Measurements from ENCODE around the gene CHKA.

The CHKA gene

DNA sequence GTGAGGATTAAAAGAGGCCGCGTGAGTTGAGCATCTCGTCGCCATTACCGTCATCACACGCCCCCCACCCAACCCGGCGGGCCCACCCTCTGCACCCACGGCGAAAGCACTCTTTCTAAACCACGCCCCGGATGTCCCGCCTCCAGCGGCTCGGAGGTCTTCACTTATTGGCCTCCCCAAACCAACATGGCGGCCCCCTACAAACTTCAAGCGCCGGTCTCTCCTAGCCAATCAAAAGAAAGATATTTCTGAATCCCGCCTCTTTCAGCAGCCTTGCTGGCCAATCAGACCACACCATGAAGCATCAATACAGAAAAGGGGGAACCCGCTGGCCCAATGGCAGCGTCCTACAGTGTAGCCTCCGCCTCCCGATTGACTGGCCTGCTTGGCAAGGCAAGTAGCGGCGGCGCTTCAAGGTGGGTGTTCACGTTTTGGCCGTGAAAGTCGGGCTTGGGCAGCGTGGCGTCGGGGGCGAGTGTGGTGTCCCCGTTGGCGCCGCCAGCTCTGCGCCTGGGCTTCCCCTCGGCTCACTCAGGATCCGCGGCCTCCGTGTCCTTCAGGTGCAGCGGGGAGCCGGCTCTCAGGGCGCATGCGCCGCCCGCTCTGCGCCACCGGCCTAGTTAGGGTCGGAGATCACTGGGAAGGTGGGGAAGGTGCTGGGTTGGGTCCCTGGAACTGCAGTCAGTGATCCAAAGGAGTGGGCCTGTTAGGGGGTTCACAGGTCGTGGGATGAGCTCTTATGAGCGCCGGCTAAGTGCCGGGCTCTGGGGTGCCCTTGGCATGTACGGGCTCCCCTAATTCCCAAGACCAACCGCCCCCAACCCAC, 90.7 kb downstream of the CHKA start, which contains the start of gene NDUFS8:
Gene NDUFS8 (plus strand): TSS at position 364 of the 826 bp plus-strand sequence. CDS start 1,471 bp downstream, outside the sequence.
- peak; percentile 96 to 98 for DNase-seq

DNA sequence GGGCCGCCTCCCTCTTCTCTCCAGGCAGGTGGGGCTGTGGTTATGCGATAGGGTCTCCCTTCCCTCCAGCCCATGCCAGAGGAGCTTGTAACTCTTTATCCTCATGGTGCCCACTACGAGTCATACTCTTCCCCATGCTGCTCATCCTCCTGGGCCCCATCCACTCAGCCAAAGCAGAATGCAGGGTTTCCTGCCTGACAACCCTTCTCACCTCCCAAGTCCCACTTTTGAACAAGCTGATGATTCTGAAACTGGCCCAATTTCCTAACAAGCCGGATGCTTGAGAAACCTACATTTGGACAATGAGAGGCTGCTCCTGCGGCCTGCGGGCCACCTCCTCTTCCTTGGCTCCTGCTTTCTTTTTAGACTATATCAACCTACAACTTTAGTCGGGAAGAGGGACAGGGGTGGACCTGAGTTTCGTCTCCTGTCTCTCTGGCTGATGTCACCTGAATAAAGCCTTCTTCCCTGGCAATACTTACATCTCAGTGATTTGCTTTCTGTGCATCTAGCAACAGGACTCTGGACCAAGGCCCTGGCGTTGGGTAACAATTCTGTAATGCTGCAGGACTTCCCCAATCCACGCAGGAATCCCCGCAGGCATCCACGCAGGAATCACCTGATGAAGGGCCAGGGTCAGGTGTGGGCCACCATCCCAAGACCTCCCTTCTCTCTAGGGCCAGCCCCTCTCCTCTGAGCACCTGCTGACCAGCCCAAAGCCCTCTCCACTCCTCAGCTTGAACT, 92.2 kb downstream of the CHKA start:
- no peak for DNase-seq

DNA sequence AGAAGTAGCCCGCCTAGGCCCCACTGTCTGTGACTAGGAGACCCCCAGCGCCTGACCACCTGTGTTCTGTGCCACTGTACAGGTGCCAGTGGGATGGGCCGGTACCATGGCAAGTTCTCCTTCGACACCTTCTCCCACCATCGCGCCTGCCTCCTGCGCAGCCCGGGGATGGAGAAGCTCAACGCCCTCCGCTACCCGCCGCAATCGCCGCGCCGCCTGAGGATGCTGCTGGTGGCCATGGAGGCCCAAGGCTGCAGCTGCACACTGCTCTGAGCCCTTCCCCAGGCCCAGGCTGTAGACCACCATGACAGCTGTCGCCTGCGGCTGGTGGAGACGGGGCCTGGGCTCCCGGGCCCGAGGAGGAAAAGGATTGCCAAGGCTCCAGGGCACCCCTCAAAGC, 93.5 kb downstream of the CHKA start:
- DNase-seq, result no peak

DNA sequence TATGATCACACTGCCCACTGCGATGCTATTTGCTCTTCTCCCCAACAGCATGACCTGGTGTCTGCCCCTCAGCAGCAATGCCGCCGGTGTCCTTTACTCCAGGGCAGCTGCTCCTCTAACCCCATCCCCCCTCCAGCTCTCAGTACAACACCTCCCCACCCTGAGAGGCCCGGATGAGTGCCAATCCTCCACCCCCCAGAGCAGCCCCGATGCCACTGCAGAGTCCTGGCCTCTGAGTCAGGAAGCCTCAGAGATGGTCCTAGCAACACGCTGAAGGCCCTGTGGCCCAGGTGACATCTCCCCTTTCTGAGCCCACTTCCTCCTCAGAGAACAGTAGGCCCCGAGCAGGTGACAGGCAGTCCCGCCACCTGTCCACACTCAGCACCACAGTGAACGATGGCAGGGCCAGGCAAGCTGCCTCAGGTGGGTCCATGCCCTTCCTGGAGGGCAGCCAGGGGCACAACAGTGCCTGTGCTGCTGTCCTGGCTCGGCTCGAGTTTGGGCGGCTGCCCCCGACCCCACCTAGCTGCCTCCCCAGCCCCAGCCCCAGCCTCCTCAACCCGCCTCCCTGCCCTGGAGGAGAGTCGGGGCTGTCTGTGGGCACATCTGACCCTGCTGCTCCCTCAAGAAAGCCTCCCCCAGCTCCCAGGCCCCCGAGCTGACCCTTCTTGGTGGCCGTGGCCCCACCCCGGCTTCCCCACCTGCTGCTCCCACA, 94.6 kb downstream of the CHKA start:
- no peak for DNase-seq

DNA sequence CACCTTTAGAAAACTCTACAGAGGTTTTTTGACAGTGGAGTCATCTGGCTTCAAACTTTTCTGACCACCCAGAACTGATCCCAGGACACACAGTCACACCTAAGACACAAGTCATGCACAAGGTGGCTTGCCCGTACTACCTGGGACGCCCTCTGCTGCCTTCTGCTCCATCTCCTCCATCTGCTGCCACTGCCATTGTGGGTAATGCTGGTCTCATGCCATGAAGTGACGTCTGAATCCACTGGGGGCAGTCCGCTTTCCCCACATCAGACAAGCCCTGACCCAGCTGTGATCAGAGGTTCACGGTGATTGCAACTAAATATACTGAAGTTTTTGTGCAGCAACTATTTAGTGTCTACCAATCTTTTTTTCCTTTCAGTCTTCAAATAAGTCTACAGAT, 96.1 kb downstream of the CHKA start:
- DNase-seq, result no peak

DNA sequence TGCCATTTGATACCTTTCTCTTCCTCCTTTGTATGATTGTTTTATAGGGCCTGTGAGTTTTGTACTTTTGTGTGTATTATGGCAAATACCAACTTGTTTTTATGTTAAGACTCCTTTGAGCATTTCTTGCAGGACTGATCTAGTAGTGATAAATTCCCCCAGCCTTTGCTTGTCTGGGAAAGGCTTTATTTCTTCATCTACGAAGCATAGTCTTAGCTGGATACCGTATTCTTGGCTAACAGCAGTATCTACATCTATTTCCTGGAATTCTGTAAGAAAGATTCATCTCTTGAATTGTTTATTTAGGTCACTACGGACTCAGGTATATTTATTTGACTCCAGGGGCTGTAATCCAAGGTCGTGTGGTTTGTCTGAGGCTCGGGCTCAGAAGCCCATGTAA, 96.7 kb downstream of the CHKA start:
- DNase-seq, result no peak

DNA sequence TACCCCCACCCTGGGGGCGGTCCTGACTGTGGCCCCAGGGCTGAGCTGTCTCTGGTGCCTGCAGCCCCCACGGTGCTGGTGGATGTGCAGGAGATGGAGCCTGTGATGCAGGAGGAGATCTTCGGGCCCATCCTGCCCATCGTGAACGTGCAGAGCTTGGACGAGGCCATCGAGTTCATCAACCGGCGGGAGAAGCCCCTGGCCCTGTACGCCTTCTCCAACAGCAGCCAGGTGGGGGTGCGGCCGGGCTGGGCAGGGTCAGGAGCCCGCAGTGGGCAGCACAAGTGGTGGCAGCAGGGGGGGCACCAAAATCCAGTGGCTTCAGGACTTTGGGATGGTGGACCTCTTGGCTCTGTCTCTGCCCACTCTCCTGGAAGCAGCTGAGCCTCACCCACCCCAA, 98.7 kb downstream of the CHKA start:
- DNase-seq, result no peak

DNA sequence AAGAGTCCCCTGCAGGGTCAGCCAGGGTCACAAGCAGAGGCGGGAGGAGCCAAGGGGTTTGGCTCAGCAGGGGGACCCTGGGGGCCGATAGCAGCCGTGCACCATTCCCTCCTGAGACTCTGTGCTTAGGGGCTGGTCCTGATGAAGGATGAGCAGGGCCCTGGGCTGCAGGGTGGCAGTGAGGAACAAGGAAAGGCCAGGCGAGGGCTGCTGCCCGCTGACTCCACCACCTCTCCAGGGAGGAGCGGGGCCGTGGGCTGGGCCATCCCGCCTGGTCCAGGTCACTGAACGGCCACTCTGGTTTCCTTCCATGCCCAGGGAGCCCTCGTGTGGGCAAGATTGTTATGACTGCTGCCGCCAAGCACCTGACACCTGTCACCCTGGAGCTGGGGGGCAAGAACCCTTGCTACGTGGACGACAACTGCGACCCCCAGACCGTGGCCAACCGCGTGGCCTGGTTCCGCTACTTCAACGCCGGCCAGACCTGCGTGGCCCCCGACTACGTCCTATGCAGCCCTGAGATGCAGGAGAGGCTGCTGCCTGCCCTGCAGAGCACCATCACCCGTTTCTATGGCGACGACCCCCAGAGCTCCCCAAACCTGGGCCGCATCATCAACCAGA, 99.9 kb downstream of the CHKA start:
- no peak for DNase-seq

DNA sequence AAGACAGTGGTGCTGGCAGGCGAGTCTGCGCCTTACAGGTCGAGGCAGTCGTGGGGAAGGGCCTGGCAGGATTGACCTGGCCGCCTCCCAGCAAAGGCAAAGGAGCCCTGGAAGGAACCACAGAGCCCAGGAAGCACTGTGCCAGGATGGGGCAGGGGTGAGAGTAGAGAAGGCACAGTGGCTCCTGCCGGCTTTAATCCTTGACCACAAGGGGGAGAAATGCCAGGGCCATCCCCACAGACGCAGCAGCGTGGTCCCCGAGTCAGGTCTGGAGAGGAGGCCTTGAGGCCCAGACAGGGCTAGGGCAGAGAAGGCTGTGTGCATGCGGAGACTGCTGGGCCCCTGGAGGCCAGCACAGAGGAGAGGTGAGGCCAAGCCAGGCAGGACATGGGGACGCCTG, 100.6 kb downstream of the CHKA start:
- no peak for DNase-seq

DNA sequence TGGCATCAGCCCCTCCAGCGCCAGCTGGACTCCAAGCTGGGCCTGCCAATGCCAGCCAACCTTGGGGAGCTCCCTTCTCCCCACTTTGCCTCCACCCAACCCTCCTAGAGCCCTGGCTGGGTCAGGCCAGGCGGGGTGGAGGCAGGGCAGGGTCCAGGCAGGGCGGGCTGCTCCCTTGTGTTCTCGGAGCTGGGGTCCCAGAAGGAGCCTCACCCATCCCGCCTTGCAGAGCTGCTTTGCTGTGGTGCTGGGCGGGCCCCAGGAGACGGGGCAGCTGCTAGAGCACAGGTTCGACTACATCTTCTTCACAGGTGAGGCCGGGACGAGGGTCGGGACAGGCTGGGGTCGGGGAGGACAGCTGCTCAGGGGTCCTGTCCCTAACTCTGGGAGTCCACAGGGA, 101.7 kb downstream of the CHKA start:
- DNase-seq, result no peak

DNA sequence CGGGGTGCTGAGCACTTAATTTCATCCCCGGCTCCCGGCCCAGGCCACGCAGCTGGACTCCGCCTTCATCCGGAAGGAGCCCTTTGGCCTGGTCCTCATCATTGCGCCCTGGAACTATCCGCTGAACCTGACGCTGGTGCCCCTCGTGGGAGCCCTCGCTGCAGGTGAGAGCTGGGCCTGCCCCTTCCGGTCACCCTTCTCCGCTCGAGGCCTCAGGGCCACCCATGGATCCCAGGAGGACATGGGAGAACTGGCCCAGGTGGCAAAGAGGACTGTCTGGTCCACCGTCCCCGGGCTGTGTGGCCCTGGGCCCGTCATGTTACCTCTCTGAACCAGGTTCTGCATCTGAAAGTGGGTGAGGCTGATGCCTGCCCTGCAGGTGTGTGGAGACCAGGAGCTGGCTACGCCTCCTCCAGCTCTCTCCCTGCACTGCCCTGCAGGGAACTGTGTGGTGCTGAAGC, 102.4 kb downstream of the CHKA start:
- DNase-seq, result no peak

DNA sequence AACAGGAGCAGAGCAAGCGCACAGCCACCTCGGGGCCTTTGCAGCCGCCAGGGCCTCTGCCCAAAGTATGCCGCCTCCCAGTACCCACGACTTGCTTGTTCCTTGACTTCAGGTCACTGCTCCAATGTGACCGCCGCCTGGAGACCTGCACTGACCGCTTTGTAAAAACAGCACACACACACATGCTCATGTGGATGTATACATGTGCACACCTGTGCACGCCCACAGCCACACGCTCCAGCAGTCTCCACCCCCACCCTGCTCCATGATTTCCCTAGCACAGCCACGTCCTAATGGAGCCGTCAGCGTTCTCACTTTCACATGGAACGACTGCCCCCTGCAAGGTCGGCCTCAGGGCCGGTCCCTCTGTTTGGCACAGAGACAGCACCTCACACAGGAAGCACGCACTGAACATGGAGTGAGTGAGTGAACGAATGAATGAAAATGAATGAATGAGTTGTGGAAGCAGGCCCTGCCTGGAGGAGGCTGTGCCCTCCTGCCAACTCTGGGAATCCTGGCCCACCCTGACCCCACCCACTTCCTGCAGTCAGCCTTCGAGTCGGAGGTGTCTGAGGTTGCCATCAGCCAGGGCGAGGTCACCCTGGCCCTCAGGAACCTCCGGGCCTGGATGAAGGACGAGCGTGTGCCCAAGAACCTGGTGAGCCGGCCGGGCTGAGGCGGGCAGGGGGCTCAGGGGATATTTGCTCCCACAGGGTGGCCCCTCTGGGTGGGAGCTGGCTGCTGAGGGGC, 103.0 kb downstream of the CHKA start:
- DNase-seq, result no peak

DNA sequence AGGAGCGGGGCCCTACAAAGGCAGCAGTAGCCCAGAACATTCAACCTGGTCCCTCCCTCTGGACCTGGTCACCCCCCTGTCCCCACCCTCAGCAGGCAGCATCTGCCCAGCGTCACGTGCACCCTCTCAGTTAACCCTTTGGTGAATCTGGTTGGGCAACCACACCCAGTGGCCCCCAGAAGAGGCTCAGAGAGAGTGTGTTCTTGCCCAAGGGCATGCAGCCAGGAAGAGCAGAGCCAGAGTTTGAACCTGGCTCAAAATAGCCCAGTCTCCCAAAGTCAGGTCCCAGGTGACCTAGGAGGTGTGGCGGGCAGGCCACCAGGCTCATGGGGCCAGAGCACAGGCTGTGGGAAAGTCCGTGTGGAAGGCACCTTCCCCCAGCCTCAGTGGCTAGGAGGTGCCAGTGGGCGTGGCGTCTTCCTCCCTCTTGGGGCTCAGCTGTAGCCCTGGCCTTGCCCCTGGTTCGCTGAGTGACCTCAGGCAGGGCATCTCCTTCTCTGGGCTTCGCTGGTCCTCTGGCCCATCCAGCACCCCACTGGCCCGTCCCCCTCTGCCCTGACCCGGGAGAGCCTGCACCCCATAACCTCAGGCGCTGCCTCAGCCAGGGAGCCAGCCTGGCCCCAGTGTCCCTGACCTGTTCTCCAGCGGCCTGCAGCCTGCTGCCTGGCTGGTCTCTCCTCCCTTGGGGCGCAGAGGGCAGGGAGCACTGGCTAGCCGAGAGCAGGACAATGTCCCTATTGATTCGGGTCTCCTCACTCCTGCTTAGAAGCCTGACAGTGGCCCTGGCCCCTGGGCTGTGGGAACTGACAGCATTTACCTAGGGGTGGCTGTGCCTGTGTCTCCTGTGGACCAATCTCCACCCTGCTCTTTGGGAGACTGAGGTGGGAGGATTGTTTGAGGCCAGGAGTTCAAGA, 104.0 kb downstream of the CHKA start:
- DNase-seq, result no peak

DNA sequence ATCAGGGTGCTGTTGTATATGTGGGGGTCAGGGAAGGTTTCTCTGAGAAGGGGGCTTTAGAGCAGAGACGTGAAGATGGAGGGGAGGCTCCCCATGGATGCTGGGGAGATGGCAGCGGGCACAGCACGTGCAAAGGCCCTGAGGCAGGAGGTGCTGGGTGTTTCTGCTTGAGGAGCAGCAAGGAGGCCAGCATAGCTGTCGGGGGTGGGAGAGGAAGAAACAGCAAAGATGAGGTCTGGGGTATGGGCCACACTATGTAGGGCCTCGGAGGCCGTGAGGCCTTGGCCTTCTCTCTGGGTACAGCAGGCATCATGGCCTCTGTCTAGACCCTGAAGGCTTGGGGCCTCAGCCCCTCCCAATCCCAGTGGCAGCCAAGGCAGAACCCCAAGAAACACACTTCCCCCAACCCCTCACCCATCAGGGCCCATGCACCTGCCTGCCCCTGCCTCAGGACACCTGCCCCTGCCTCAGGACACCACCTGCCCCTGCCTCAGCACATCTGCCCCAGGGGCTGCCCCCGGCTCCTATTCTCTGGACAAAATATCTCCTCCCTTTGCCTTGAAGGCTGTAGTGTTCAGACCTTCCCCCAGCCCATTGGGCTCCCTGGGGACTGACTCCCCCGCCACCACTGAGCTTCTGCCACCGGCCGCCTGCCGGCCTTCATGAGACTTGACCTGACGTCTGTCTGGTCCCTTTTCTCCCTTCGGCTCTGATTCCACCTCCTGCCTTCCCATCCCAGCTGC, 104.9 kb downstream of the CHKA start:
- DNase-seq, result no peak

DNA sequence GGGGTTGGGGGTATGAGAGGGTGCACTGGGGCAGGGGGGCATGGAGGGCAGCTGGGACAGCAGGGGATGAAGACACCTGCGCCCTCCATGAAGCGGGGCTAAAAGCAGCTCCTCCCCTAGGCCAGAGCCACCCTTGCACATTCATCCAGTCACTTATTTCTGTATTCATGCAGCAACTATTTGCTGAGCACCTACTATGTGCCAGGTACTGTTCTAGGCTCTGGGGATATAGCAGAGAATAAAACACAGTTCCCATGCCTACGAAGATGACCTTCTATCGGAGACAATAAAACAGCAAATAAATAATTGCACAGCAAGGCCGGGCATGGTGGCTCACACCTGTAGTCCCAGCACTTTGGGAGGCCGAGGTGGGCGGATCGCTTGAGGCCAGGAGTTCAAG, 105.7 kb downstream of the CHKA start:
- no peak for DNase-seq

DNA sequence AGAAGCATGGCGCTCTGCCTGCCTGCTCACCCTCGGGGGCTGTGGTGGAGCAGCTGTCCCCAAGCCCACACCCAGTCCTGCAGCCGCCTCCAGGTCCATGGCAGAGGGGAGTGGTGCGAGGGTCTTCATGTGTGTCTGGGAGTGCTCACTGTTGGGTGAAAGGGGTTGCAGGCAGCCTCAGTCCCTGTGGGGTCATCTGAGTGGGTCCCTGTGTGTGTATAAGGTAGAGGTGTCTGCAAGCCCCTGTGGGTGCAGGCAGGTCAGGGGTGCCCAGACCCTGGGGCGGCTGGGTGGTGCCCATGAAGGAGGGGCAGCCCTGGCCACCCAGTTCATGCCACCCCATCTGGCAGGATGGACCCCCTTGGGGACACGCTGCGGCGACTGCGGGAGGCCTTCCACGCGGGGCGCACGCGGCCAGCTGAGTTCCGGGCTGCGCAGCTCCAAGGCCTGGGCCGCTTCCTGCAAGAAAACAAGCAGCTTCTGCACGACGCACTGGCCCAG, 106.2 kb downstream of the CHKA start:
- no peak for DNase-seq

DNA sequence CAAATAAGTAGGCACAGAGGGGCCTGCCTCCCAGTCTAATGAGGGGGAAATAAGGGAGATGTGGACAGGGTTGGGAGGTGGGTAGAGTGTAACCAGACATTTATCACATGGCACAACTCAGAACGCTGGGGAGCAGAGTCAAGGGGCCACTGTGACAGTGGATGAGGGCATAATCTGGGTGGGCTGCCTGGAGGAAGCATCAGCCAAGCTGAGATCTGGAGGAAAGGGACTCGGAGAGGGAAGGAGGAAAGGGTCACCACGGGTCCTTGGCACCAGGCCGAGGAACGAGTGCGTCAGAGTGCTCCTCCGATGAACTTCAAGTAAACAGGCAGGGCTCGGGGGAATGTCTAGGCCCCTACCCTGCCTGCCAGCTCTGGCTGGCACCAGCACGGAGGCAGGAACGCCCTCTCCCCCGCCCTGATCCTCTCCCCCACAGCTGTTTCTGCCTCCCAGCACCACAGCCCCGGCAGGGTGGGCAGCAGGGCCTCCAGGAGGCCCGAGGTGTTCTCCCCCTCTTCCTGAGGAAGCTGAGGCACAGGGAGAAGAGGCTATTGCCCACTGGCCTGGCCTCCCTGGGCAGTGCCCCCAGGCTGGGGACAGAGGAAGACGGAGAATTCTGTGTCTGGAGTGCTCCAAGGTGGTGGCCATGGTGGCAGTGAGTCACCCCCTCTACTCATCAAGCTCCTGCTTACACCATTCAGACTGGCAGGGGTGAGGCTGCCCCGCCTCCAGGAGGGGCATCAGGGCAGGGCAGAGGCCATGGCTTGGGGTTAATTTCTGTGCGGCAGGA, 106.8 kb downstream of the CHKA start:
- no peak for DNase-seq

DNA sequence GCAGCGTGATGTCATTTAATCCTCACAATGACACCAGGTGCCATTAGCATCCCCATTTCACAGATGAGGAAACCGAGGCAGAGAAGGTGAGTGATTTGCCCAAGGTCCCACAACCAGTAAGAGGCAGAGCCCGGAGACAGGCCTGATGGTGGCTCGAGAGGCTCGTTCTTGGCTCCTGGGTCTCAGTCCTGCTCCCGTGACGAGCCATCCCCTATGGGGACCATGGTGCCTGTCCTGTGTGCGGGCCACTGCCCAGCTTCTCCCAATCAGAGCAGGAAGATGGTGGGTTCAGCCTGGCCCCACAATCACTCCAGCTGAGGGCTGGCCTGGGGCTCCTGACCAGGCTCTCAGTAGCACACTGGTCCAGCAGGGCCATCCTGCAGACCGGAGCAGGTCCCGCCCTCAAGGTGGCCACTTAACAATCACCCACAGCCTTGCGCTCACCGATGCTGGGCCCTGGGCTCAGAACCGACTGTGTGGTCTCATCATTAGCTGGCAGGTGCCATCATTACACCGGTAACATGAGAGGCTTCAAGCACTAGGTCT, 107.5 kb downstream of the CHKA start:
- DNase-seq, result no peak
